Suprapubic skin (tissue), 4 donors: ENCODE measurements around the gene UBE3A. TPM values are rescaled to one million over a fixed set of nuclear protein-coding genes. Genes with fewer than 3 reads are reported as not detected.
A peak's percentile ranks its signal among the peaks of the same experiment; 100 is the strongest.

Experiments used
- DNase-seq, 2 donors: peaks; one replicate each; pipeline ENCODE4 v3.0.0-alpha.2; 2019; ENCODE audit warnings: low spot score in 2 of 2
- H3K27ac ChIP-seq: fragments of 200-600 bp; sonication (generic); one replicate; pipeline ENCODE4 v1.5.1; 2019
- H3K27me3 ChIP-seq: fragments of 200-600 bp; sonication (generic); one replicate; pipeline ENCODE4 v1.5.1; 2019
- H3K36me3 ChIP-seq: fragments of 200-600 bp; sonication (generic); one replicate; pipeline ENCODE4 v1.5.1; 2019
- H3K4me1 ChIP-seq: fragments of 200-600 bp; sonication (generic); one replicate; pipeline ENCODE4 v1.5.1; 2019
- H3K4me3 ChIP-seq: fragments of 200-600 bp; sonication (generic); one replicate; pipeline ENCODE4 v1.5.1; 2019; ENCODE audit warnings: mild to moderate bottlenecking
- H3K9me3 ChIP-seq: fragments of 200-600 bp; sonication (generic); one replicate; pipeline ENCODE4 v1.5.1; 2019
- CTCF ChIP-seq, 2 donors: fragments of 200-600 bp in 1 of 2; fragments of 450-650 bp in 1 of 2; sonication (generic) in 1 of 2; IDR thresholded peaks; one replicate each; pipeline ENCODE4 v1.5.1; 2016 to 2019; ENCODE audit warnings: antibody characterized with exemption in 2 of 2, mild to moderate bottlenecking in 1 of 2, moderate library complexity in 1 of 2
- EP300 ChIP-seq: sonication (generic); formaldehyde crosslinking; IDR thresholded peaks from one replicate; pipeline ENCODE4 v1.6.1; 2017; ENCODE audit warnings: antibody characterized with exemption
- POLR2A ChIP-seq, 2 donors: fragments of 450-650 bp; IDR thresholded peaks; one replicate each; pipeline ENCODE4 v1.6.1; 2017; ENCODE audit warnings: antibody characterized with exemption in 2 of 2, mild to moderate bottlenecking in 2 of 2, moderate library complexity in 2 of 2
- POLR2AphosphoS5 ChIP-seq, 3 donors: sonication (generic); formaldehyde crosslinking; IDR thresholded peaks; one replicate each; pipeline ENCODE4 v1.6.1; 2017; ENCODE audit warnings: antibody characterized with exemption in 3 of 3
- WGBS: methylation state at CpG from one replicate; pipeline ENCODE4 v1.1.5; 2018; 5-methylcytosine and 5-hydroxymethylcytosine counted together
- total RNA-seq, 4 donors: library from RNA; depleted of rRNA; stranded (reverse); fragments of >200 nt; gene quantifications; one replicate each; pipeline ENCODE4 v1.1.0, GENCODE V29; 2016

Gene UBE3A
- total RNA-seq, 4 donors from 2014 or later: 64.0 to 100 (median 85.0) TPM

- TF ChIP-seq POLR2A (IDR thresholded peaks at IDR 0.05): no peak
- TF ChIP-seq CTCF (IDR thresholded peaks at IDR 0.05): no peak
- no peak for TF ChIP-seq EP300
- TF ChIP-seq POLR2AphosphoS5 (IDR thresholded peaks at IDR 0.05): no peak
- H3K9me3 ChIP-seq: no peaks in the 10 kb centered on the region
- H3K4me1 ChIP-seq: peaks cover 23% of the 10 kb centered on the region
- H3K27me3 ChIP-seq: no peaks in the 10 kb centered on the region
- peaks cover 8% of the 10 kb centered on the region for H3K36me3 ChIP-seq
- no peak for DNase-seq
- WGBS: 89% methylated on average over 3 of the region's 3 CpGs
- H3K4me3 ChIP-seq: no peak overlapping the region
- no peak overlapping the region for H3K27ac ChIP-seq
Observed at GRCh38 chr15:25392806-25393205, 46.0 kb downstream of the UBE3A start.

- Histone ChIP-seq H3K9me3 (no peaks in the 10 kb centered on the region), H3K36me3 (peaks cover 8% of the 10 kb centered on the region), H3K27ac (no peak overlapping the region), H3K27me3 (no peaks in the 10 kb centered on the region), H3K4me1 (peaks cover 20% of the 10 kb centered on the region), H3K4me3 (no peak overlapping the region)
- TF ChIP-seq CTCF (IDR thresholded peaks at IDR 0.05) (no peak), POLR2A (IDR thresholded peaks at IDR 0.05) (no peak), EP300 (no peak), POLR2AphosphoS5 (IDR thresholded peaks at IDR 0.05) (peak in 1 of 3 donors; percentile 14)
- DNase-seq: no peak
- WGBS: 61% methylated on average over 4 of the region's 4 CpGs
Observed at GRCh38 chr15:25391971-25392721, 46.7 kb downstream of the UBE3A start.

- H3K27me3 ChIP-seq: no peaks in the 10 kb centered on the region
- no peak for DNase-seq
- H3K36me3 ChIP-seq: peaks cover 15% of the 10 kb centered on the region
- no peak overlapping the region for H3K4me3 ChIP-seq
- H3K9me3 ChIP-seq: no peaks in the 10 kb centered on the region
- H3K4me1 ChIP-seq: no peaks in the 10 kb centered on the region
- TF ChIP-seq POLR2A (IDR thresholded peaks at IDR 0.05): no peak
- TF ChIP-seq POLR2AphosphoS5 (IDR thresholded peaks at IDR 0.05): no peak
- TF ChIP-seq CTCF (IDR thresholded peaks at IDR 0.05): no peak
- TF ChIP-seq EP300: no peak
- H3K27ac ChIP-seq: no peak overlapping the region
Observed at GRCh38 chr15:25385986-25386385, 52.8 kb downstream of the UBE3A start.

- Histone ChIP-seq H3K36me3 (peaks cover 22% of the 10 kb centered on the region), H3K4me1 (no peaks in the 10 kb centered on the region), H3K4me3 (no peak overlapping the region), H3K9me3 (no peaks in the 10 kb centered on the region), H3K27ac (no peak overlapping the region), H3K27me3 (no peaks in the 10 kb centered on the region)
- DNase-seq: no peak
- 95% methylated on average over 5 of the region's 5 CpGs for WGBS
- no peak for TF ChIP-seq POLR2AphosphoS5 (IDR thresholded peaks at IDR 0.05)
Observed at GRCh38 chr15:25381579-25381978, 57.2 kb downstream of the UBE3A start.

GRCh38 chr15:25378501-25378901 lies 60.3 kb downstream of the UBE3A start:
- H3K9me3 ChIP-seq: no peaks in the 10 kb centered on the region
- no peaks in the 10 kb centered on the region for H3K4me1 ChIP-seq
- TF ChIP-seq CTCF (IDR thresholded peaks at IDR 0.05) (no peak), EP300 (no peak), POLR2A (IDR thresholded peaks at IDR 0.05) (no peak), POLR2AphosphoS5 (IDR thresholded peaks at IDR 0.05) (no peak)
- no peaks in the 10 kb centered on the region for H3K27me3 ChIP-seq
- no peak overlapping the region for H3K27ac ChIP-seq
- H3K36me3 ChIP-seq: peaks cover 38% of the 10 kb centered on the region
- H3K4me3 ChIP-seq: no peak overlapping the region
- 92% methylated on average over 2 of the region's 2 CpGs for WGBS
- DNase-seq: no peak
